ENCODE data around the gene CMTM2. TPM values are rescaled to one million over a fixed set of nuclear protein-coding genes. Genes with fewer than 3 reads are reported as not detected.

The CMTM2 gene
- total and polyA plus RNA-seq, 9 of the 15 experiments (the other 6 are each of a cell fraction or from before 2014, with no cell fraction given), result not detected

DNA sequence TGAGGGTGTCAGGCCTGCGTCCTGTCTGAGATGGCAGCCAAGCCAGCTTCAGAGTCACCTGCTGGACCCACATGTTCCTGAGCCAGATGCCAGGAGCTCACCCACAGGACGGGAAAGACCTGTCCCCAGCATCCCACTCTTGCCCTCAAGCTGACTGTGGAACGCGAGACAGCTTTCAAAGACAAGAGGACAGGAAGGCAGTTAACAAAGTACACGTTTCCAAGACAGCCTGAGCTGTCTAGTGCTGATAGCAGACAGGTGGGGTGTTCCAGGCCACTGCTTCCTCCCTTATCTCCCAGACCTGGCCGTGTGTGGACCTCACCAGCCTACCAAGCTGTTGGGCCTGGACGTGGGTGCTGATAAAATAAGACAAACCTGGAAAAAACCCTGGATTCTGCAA is 38.5 kb downstream of the CMTM2 start (continued):
- TF ChIP-seq JUND (IDR thresholded peaks at IDR 0.05; ENCODE audit: borderline replicate concordance, low read depth, low read length) (0 out of 2 replicates have a peak, but pooled peaks have one; percentile 26), JUND (tag; IDR thresholded peaks at IDR 0.05; ENCODE audit: borderline replicate concordance, low read depth, low read length) (no peak; the same call in 2 of the 3 replicates), POLR2AphosphoS5 (IDR thresholded peaks at IDR 0.05; ENCODE audit: control insufficient read depth, insufficient read depth, low read depth, low read length) (peak; percentile 95), TAF1 (IDR thresholded peaks at IDR 0.05; ENCODE audit: control insufficient read depth, extremely low read depth, insufficient read depth, low read length, severe bottlenecking) (peak; percentile 18), NCOA1 (IDR thresholded peaks at IDR 0.05; ENCODE audit: low read depth) (peak; percentile 59; the same call in 1 of the 2 replicates), DPF2 (IDR thresholded peaks at IDR 0.05) (peak; percentile 91), POLR2A (conservative IDR thresholded peaks at IDR 0.05) (no peak), MBD2 (IDR thresholded peaks at IDR 0.05; ENCODE audit: borderline replicate concordance, low read depth) (peak; percentile 65; the same call in 1 of the 2 replicates), STAT5A (IDR thresholded peaks at IDR 0.05; ENCODE audit: borderline replicate concordance, low read length) (peak; percentile 87), EWSR1 (IDR thresholded peaks at IDR 0.05; ENCODE audit: borderline replicate concordance, low read depth, partially characterized antibody) (no peak), ZNF589 (CRISPR knock-in tag; IDR thresholded peaks at IDR 0.05; ENCODE audit: low read depth) (0 out of 2 replicates have a peak, but pooled peaks have one; percentile 31), XRCC3 (IDR thresholded peaks at IDR 0.05) (no peak), TRIM24 (IDR thresholded peaks at IDR 0.05) (peak; percentile 82 to 87), NFIC (IDR thresholded peaks at IDR 0.05) (peak; percentile 87), LEF1 (IDR thresholded peaks at IDR 0.05) (peak; percentile 47; the same call in 1 of the 2 replicates), GTF2F1 (IDR thresholded peaks at IDR 0.05; ENCODE audit: low read depth, low read length) (no peak), BACH1 (tag; IDR thresholded peaks at IDR 0.05) (0 out of 2 replicates have a peak, but pooled peaks have one; percentile 11)
- TF ChIP-seq, protein P1, sequence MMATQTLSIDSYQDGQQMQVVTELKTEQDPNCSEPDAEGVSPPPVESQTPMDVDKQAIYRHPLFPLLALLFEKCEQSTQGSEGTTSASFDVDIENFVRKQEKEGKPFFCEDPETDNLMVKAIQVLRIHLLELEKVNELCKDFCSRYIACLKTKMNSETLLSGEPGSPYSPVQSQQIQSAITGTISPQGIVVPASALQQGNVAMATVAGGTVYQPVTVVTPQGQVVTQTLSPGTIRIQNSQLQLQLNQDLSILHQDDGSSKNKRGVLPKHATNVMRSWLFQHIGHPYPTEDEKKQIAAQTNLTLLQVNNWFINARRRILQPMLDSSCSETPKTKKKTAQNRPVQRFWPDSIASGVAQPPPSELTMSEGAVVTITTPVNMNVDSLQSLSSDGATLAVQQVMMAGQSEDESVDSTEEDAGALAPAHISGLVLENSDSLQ (IDR thresholded peaks at IDR 0.05), result peak; percentile 43; the same call in 1 of the 2 replicates
- TF ChIP-seq, protein P2, sequence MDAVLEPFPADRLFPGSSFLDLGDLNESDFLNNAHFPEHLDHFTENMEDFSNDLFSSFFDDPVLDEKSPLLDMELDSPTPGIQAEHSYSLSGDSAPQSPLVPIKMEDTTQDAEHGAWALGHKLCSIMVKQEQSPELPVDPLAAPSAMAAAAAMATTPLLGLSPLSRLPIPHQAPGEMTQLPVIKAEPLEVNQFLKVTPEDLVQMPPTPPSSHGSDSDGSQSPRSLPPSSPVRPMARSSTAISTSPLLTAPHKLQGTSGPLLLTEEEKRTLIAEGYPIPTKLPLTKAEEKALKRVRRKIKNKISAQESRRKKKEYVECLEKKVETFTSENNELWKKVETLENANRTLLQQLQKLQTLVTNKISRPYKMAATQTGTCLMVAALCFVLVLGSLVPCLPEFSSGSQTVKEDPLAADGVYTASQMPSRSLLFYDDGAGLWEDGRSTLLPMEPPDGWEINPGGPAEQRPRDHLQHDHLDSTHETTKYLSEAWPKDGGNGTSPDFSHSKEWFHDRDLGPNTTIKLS (IDR thresholded peaks at IDR 0.05; ENCODE audit: borderline replicate concordance, low read depth), result peak; percentile 14; the same call in 1 of the 2 replicates
- TF ChIP-seq, protein P3, sequence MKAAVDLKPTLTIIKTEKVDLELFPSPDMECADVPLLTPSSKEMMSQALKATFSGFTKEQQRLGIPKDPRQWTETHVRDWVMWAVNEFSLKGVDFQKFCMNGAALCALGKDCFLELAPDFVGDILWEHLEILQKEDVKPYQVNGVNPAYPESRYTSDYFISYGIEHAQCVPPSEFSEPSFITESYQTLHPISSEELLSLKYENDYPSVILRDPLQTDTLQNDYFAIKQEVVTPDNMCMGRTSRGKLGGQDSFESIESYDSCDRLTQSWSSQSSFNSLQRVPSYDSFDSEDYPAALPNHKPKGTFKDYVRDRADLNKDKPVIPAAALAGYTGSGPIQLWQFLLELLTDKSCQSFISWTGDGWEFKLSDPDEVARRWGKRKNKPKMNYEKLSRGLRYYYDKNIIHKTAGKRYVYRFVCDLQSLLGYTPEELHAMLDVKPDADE (conservative IDR thresholded peaks at IDR 0.05; ENCODE audit: control insufficient read depth, low read depth, low read length), result peak; percentile 82
- TF ChIP-seq, protein P4, sequence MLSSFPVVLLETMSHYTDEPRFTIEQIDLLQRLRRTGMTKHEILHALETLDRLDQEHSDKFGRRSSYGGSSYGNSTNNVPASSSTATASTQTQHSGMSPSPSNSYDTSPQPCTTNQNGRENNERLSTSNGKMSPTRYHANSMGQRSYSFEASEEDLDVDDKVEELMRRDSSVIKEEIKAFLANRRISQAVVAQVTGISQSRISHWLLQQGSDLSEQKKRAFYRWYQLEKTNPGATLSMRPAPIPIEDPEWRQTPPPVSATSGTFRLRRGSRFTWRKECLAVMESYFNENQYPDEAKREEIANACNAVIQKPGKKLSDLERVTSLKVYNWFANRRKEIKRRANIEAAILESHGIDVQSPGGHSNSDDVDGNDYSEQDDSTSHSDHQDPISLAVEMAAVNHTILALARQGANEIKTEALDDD (IDR thresholded peaks at IDR 0.05), result peak; percentile 45; the same call in 1 of the 2 replicates
- TF ChIP-seq, protein P5, sequence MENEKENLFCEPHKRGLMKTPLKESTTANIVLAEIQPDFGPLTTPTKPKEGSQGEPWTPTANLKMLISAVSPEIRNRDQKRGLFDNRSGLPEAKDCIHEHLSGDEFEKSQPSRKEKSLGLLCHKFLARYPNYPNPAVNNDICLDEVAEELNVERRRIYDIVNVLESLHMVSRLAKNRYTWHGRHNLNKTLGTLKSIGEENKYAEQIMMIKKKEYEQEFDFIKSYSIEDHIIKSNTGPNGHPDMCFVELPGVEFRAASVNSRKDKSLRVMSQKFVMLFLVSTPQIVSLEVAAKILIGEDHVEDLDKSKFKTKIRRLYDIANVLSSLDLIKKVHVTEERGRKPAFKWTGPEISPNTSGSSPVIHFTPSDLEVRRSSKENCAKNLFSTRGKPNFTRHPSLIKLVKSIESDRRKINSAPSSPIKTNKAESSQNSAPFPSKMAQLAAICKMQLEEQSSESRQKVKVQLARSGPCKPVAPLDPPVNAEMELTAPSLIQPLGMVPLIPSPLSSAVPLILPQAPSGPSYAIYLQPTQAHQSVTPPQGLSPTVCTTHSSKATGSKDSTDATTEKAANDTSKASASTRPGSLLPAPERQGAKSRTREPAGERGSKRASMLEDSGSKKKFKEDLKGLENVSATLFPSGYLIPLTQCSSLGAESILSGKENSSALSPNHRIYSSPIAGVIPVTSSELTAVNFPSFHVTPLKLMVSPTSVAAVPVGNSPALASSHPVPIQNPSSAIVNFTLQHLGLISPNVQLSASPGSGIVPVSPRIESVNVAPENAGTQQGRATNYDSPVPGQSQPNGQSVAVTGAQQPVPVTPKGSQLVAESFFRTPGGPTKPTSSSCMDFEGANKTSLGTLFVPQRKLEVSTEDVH (IDR thresholded peaks at IDR 0.05; ENCODE audit: low read depth, partially characterized antibody), result no peak

Measured in K562 (cell line).